Fibroblast of the conjunctiva (primary cell): ENCODE data around the gene TRANK1.
A peak's percentile ranks its signal among the peaks of the same experiment; 100 is the strongest.

Experiments
- DNase-seq: peaks from one replicate; pipeline ENCODE4 v3.0.0-alpha.2; 2010; ENCODE audit warnings: low read depth

Gene TRANK1

GRCh38 chr3:36843065-36844051 lies 101.5 kb downstream of the TRANK1 start:
- no peak for DNase-seq

- DNase-seq: no peak
Measured at GRCh38 chr3:36842275-36842674, 102.6 kb downstream of the TRANK1 start.

GRCh38 chr3:36840453-36840921 lies 104.4 kb downstream of the TRANK1 start:
- peak; percentile 65 for DNase-seq

- DNase-seq: no peak
Measured at GRCh38 chr3:36837089-36837488, 107.8 kb downstream of the TRANK1 start.

- no peak for DNase-seq
Measured at GRCh38 chr3:36833160-36833814, 111.6 kb downstream of the TRANK1 start.

- no peak for DNase-seq
Measured at GRCh38 chr3:36832406-36832805, 112.4 kb downstream of the TRANK1 start.

- no peak for DNase-seq
Measured at GRCh38 chr3:36827133-36827532, 117.7 kb downstream of the TRANK1 start.

- DNase-seq: no peak
Measured at GRCh38 chr3:36826240-36826639, 118.6 kb downstream of the TRANK1 start.

- DNase-seq: no peak
Measured at GRCh38 chr3:36824443-36824842, 120.4 kb downstream of the TRANK1 start.

- no peak for DNase-seq
Measured at GRCh38 chr3:36823806-36824205, 121.0 kb downstream of the TRANK1 start.

- no peak for DNase-seq
Measured at GRCh38 chr3:36820083-36820482, 124.8 kb downstream of the TRANK1 start.

- DNase-seq: no peak
Measured at GRCh38 chr3:36817806-36818533, 126.9 kb downstream of the TRANK1 start.

GRCh38 chr3:36815375-36815774 lies 129.5 kb downstream of the TRANK1 start:
- no peak for DNase-seq

- DNase-seq: no peak
Measured at GRCh38 chr3:36814776-36815175, 130.1 kb downstream of the TRANK1 start.

- DNase-seq: no peak
Measured at GRCh38 chr3:36814066-36814717, 130.7 kb downstream of the TRANK1 start.

GRCh38 chr3:36813305-36813704 lies 131.5 kb downstream of the TRANK1 start:
- DNase-seq: no peak

- no peak for DNase-seq
Measured at GRCh38 chr3:36812240-36812639, 132.6 kb downstream of the TRANK1 start.

GRCh38 chr3:36811768-36812167 lies 133.1 kb downstream of the TRANK1 start:
- DNase-seq: no peak

- DNase-seq: no peak
Measured at GRCh38 chr3:36804295-36805055, 140.4 kb downstream of the TRANK1 start.

GRCh38 chr3:36803091-36803791 lies 141.6 kb downstream of the TRANK1 start:
- no peak for DNase-seq
